ENCODE data around the gene NKD1. TPM values are rescaled to one million over a fixed set of nuclear protein-coding genes. Genes with fewer than 3 reads are reported as not detected.

NKD1 gene
- total and polyA plus RNA-seq, 7 donors, result 0.04 to 0.45 (median 0.22) TPM

DNA sequence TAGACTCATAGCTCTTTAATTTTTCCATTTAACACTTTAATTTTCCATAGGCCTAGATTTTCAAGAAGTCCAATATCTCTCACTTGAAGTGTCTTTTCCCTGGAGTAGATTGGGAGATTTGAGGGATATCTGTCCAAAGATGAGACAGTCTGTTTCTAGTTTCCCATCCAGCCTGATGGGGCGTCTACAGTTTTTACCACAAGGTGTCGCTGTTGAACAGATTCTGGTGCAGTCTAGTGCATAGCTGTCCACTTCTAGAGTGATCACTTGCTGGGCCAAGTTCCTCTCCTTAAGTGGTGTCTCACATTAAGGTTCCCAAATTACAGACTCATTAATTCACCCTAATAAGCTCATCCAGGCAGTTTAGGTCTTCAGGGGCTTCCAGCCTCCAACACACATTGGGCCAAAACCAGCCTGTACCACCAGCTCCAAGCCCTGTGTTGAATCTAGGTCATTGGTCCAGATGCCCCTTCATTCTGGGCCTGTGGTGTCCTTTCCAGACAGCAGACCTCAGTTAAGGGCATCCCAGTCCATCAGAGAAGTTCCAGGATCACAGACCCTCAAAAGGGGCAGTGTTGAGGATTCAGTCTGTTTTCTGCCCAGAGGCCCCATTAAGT, 123.6 kb downstream of the NKD1 start:
- intact Hi-C loops (cut with DNase I), result no loop called here
- WGBS, 3 donors, result 47 to 56% (median 56%) methylated on average over 2 of the region's 2 CpGs
- Histone ChIP-seq H3K27ac (no peak overlapping the region), H3K4me1 (peaks cover 11% of the 10 kb centered on the region), H3K27me3 (ENCODE audit: insufficient read depth in 3 of 3, low read length in 2 of 3) (peaks cover 0 to 9% (median 3%) of the 10 kb centered on the region in 3 donors), H3K9me3 (peaks cover 7% of the 10 kb centered on the region), H3K4me3 (no peak overlapping the region), H3K36me3 (ENCODE audit: insufficient read depth in 1 of 2, low read depth in 1 of 2) (no peaks in the 10 kb centered on the region)
- DNase-seq (no peak), ATAC-seq (no peak)
- TF ChIP-seq, protein P1, sequence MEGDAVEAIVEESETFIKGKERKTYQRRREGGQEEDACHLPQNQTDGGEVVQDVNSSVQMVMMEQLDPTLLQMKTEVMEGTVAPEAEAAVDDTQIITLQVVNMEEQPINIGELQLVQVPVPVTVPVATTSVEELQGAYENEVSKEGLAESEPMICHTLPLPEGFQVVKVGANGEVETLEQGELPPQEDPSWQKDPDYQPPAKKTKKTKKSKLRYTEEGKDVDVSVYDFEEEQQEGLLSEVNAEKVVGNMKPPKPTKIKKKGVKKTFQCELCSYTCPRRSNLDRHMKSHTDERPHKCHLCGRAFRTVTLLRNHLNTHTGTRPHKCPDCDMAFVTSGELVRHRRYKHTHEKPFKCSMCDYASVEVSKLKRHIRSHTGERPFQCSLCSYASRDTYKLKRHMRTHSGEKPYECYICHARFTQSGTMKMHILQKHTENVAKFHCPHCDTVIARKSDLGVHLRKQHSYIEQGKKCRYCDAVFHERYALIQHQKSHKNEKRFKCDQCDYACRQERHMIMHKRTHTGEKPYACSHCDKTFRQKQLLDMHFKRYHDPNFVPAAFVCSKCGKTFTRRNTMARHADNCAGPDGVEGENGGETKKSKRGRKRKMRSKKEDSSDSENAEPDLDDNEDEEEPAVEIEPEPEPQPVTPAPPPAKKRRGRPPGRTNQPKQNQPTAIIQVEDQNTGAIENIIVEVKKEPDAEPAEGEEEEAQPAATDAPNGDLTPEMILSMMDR (IDR thresholded peaks at IDR 0.05), result peak; percentile 38

DNA sequence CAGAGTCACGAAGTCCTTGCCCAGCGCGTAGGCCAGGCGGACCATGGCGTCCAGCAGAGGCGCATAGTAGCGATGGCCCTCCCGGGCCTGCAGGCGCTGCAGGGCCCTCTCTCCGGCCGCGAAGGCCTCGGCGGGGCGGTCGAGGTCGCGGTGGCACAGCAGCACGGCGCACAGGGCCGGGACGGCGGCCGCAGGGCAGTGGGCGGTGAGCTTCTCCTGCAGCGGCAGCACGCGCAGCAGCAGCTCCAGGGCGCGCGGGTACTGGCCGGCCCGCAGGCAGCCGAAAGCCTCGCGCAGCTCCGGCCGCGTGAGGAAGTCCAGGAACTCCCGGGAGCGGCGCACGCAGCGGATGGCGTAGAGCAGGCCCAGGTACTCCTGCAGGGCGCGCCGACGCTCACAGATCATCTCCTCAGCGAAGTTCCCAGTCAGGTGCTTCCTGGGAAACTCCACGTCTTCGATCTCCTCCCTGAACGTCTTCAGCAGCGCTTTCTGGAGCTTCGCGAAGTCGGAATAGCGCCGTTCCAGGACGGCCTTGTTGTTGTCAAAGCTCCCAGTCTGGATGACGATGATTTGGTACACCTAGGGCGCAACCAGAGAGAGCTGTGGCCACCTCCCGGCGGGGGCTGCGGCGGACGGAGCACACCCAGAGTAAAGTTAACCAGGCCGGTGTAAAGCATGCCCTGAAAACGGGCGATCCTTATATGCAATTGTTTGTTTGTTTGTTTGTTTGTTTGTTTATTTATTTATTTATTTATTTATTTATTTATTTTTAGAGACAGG, 125.5 kb downstream of the NKD1 start:
- no peak for ATAC-seq
- intact Hi-C loops (cut with DNase I), result no loop called here
- no peak overlapping the region for H3K4me3 ChIP-seq
- TF ChIP-seq, protein P1 (IDR thresholded peaks at IDR 0.05), result no peak
- H3K27me3 ChIP-seq (ENCODE audit: insufficient read depth in 3 of 3, low read length in 2 of 3), result peaks cover 0 to 9% (median 3%) of the 10 kb centered on the region in 3 donors
- WGBS, 3 donors, result 59 to 63% (median 61%) methylated on average over 59 to 70 of the region's 70 CpGs
- H3K4me1 ChIP-seq, result peaks cover 4% of the 10 kb centered on the region
- no peaks in the 10 kb centered on the region for H3K36me3 ChIP-seq (ENCODE audit: insufficient read depth in 1 of 2, low read depth in 1 of 2)
- no peak for DNase-seq
- H3K9me3 ChIP-seq, result peaks cover 7% of the 10 kb centered on the region
- no peak overlapping the region for H3K27ac ChIP-seq

DNA sequence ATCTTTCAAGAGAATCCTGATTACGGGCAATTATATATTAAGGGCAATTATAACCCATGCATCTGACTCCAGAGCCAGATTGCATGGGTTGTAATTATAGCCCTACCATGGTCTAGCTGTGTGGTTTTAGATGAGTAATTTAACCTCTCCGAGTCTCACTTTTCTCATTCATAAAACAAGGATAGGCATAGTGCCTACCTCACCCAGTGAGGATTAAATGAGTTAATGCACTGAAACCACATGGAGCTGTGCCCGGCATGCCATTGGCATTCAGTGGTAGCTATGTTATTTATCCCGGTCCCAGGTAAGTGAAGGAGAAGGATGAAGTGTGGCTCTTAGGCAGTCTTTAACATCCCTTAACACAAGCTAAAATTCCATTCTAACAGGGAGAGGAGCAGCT, 126.6 kb downstream of the NKD1 start:
- WGBS, 3 donors, result 72 to 78% (median 74%) methylated on average over 4 of the region's 4 CpGs
- no peaks in the 10 kb centered on the region for H3K36me3 ChIP-seq (ENCODE audit: insufficient read depth in 1 of 2, low read depth in 1 of 2)

DNA sequence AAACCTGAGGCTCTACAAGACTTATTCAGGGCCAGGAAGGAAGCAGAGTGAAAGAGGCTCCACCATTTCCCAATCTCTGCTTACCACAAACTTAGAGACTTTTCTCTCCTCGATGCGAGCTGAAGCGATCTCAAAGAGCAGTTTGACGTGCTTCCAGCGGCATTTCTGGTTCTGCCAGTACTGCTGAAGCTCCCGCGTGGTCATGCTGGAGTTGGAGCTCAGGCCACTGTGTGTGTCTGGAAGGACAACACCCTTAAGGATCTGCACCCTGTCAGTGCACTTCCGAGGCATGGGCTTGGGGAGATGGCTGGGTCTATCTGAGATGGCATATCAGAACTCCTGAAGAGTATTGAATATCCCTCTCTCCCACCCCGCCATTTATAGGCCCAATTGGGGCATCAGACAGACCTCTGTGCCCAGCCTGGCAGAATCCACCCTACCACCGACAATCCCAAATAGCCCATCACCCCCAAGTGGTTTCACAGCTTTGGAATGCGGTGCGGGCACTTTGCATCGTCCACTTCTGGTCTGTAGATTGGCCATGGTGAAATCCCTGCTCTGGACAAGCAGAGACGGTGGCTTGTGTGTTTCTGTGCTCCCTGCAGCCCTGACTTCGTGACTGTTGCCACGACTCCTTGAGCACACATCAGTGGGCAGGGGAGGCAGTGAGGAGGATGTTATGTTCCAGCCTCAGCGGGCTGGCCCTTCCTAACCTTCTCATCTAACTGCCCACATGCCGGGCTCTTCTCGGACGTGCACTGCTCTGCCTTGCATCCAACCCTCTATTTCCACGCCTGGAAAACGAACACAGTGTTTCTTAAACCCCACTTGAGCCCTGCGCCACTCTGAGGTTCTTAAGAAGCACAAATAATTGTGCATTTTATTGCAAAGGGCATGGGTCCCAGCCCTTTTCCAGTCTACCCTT, 127.8 kb downstream of the NKD1 start:
- intact Hi-C loops (cut with DNase I), result loop anchor here in 1 of 2 donors (5.0 kb wide), 1 partner anchor 71 kb away; no protein-coding TSS in a partner anchor
- no peak overlapping the region for H3K27ac ChIP-seq
- H3K4me3 ChIP-seq, result no peak overlapping the region
- no peaks in the 10 kb centered on the region for H3K4me1 ChIP-seq
- DNase-seq (no peak), ATAC-seq (no peak)
- peaks cover 7% of the 10 kb centered on the region for H3K9me3 ChIP-seq
- no peaks in the 10 kb centered on the region for H3K36me3 ChIP-seq (ENCODE audit: insufficient read depth in 1 of 2, low read depth in 1 of 2)
- H3K27me3 ChIP-seq (ENCODE audit: insufficient read depth in 3 of 3, low read length in 2 of 3), result peaks cover 0 to 9% (median 3%) of the 10 kb centered on the region in 3 donors
- TF ChIP-seq, protein P1 (IDR thresholded peaks at IDR 0.05), result no peak
- WGBS, 3 donors, result 75 to 83% (median 80%) methylated on average over 23 of the region's 23 CpGs

More for the DNA sequence above, 126.6 kb downstream of the NKD1 start:
- ATAC-seq (no peak), DNase-seq (no peak)
- H3K27ac ChIP-seq, result no peak overlapping the region
- no peak overlapping the region for H3K4me3 ChIP-seq
- H3K9me3 ChIP-seq, result peaks cover 7% of the 10 kb centered on the region
- intact Hi-C loops (cut with DNase I), result loop anchor here in 1 of 2 donors (5.0 kb wide), 1 partner anchor 72 kb away; no protein-coding TSS in a partner anchor
- TF ChIP-seq, protein P1 (IDR thresholded peaks at IDR 0.05), result no peak
- H3K4me1 ChIP-seq, result no peaks in the 10 kb centered on the region
- H3K27me3 ChIP-seq (ENCODE audit: insufficient read depth in 3 of 3, low read length in 2 of 3), result peaks cover 0 to 9% (median 3%) of the 10 kb centered on the region in 3 donors
